Measurements from ENCODE around the gene NR5A2.

Gene NR5A2

DNA sequence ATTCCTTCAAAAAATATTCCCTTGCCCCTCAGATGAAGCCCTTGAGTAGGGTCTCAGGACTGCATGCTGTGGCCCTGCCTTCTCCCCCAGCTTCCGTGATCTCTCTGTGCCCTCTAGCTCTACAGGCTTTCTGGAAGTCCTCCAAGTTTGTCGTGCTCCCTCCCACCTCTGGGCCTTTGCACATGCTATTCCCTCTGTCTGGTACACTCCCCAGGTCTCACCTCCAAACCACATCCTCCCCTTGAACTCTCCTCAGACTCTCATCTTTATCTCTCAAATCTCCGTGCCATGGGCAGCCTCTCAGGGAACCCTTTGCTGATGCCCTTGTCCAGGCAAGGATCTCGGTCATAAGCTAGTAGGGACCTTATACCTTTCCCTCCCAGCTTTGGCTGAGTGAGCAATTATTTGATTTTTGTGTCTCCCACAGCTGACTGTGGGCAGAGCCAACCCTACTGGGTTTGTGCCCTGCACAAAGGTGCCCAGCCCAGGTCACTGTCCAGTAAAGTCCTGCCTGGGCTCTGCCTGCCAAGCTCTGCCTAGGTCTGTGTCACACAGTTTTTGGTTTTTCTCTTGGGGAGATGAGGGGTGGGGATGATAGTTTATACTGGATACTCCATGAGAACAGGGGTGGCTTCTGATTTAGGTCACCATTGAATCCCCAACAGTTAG is 194.2 kb downstream of the NR5A2 start:
- H3K36me3 ChIP-seq: no peaks in the 10 kb centered on the region
- peaks cover 6 to 8% of the 10 kb centered on the region in 2 experiments for H3K4me1 ChIP-seq (ENCODE audit: control insufficient read depth in 1 of 2, insufficient read depth in 1 of 2, low read depth in 1 of 2, low read length in 1 of 2)
- H3K9me3 ChIP-seq: no peaks in the 10 kb centered on the region
- H3K27me3 ChIP-seq: peaks cover 12% of the 10 kb centered on the region
- no peak overlapping the region for H3K4me3 ChIP-seq (ENCODE audit: low read depth in 1 of 2, low read length in 1 of 2)
- TF ChIP-seq, protein P1, sequence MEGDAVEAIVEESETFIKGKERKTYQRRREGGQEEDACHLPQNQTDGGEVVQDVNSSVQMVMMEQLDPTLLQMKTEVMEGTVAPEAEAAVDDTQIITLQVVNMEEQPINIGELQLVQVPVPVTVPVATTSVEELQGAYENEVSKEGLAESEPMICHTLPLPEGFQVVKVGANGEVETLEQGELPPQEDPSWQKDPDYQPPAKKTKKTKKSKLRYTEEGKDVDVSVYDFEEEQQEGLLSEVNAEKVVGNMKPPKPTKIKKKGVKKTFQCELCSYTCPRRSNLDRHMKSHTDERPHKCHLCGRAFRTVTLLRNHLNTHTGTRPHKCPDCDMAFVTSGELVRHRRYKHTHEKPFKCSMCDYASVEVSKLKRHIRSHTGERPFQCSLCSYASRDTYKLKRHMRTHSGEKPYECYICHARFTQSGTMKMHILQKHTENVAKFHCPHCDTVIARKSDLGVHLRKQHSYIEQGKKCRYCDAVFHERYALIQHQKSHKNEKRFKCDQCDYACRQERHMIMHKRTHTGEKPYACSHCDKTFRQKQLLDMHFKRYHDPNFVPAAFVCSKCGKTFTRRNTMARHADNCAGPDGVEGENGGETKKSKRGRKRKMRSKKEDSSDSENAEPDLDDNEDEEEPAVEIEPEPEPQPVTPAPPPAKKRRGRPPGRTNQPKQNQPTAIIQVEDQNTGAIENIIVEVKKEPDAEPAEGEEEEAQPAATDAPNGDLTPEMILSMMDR (IDR thresholded peaks at IDR 0.05): no peak
- H3K27ac ChIP-seq: no peak overlapping the region

DNA sequence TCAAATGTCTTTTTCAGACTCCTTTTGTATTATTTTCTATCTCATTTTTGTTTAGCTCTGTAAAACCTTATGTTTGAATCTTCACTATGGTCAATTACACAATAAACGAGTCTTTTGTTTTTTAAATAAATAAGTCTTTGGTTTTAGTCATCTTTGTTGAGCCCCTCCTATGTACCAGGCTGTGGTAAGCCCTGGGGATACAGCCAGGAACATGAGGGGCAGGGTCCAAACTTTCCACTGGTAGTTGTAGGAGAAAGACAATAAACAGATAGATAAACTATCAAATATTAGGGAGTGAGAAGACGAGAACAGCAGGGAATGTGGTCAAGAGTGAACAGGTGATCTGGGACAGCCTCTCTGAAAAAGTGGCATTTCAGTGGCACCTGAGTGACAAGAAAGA is 195.7 kb downstream of the NR5A2 start:
- TF ChIP-seq, protein P1 (IDR thresholded peaks at IDR 0.05): no peak
- Histone ChIP-seq H3K36me3 (no peaks in the 10 kb centered on the region), H3K27me3 (peaks cover 14% of the 10 kb centered on the region), H3K27ac (no peak overlapping the region), H3K4me1 (ENCODE audit: control insufficient read depth in 1 of 2, insufficient read depth in 1 of 2, low read depth in 1 of 2, low read length in 1 of 2) (peaks cover 10 to 14% of the 10 kb centered on the region in 2 experiments), H3K9me3 (no peaks in the 10 kb centered on the region), H3K4me3 (ENCODE audit: low read depth in 1 of 2, low read length in 1 of 2) (no peak overlapping the region)

DNA sequence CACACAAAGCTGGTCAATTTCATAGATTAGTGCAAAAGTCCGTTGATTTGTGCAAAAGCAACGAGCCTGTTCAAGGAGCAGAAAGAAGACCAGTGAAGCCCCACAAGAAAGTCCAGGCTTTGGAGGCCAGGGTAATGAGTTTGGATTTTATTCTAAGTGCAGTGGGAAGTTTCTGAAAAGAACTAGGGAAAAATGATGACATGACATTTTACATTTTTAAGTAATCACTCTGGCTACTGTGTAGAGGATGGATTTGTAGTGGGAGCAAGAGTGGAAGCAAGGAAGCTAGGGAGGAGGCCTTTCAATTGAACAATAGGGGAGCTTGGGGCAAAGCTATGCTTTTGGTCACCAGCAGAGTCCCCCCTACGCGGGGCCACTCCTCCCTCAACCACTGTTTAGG is 196.1 kb downstream of the NR5A2 start:
- Histone ChIP-seq H3K27ac (no peak overlapping the region), H3K4me3 (ENCODE audit: low read depth in 1 of 2, low read length in 1 of 2) (no peak overlapping the region), H3K36me3 (no peaks in the 10 kb centered on the region), H3K27me3 (peaks cover 14% of the 10 kb centered on the region), H3K9me3 (no peaks in the 10 kb centered on the region), H3K4me1 (ENCODE audit: control insufficient read depth in 1 of 2, insufficient read depth in 1 of 2, low read depth in 1 of 2, low read length in 1 of 2) (peaks cover 10 to 14% of the 10 kb centered on the region in 2 experiments)
- TF ChIP-seq, protein P1 (IDR thresholded peaks at IDR 0.05): no peak

DNA sequence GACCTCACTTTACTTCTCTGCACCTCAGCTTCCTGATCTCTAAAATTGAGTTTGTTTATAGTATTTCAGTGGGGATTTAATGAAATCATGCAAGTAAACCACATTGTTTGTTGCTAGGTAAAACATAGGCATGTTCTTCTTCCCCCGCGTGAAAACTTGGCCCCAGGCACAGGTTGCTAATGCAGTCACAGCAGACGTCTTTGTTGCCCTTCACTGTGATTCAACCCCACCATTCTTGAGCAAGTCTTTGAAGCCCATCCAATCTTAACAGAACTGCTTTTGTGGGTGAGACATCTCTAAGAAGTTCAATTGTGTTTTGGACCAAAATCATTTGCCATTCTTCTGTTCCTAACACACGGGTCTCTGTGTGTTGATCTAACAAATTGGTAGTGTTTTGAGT is 196.8 kb downstream of the NR5A2 start:
- Histone ChIP-seq H3K4me1 (ENCODE audit: control insufficient read depth in 1 of 2, insufficient read depth in 1 of 2, low read depth in 1 of 2, low read length in 1 of 2) (peaks cover 10 to 14% of the 10 kb centered on the region in 2 experiments), H3K27ac (no peak overlapping the region)
- TF ChIP-seq, protein P1 (IDR thresholded peaks at IDR 0.05): no peak

DNA sequence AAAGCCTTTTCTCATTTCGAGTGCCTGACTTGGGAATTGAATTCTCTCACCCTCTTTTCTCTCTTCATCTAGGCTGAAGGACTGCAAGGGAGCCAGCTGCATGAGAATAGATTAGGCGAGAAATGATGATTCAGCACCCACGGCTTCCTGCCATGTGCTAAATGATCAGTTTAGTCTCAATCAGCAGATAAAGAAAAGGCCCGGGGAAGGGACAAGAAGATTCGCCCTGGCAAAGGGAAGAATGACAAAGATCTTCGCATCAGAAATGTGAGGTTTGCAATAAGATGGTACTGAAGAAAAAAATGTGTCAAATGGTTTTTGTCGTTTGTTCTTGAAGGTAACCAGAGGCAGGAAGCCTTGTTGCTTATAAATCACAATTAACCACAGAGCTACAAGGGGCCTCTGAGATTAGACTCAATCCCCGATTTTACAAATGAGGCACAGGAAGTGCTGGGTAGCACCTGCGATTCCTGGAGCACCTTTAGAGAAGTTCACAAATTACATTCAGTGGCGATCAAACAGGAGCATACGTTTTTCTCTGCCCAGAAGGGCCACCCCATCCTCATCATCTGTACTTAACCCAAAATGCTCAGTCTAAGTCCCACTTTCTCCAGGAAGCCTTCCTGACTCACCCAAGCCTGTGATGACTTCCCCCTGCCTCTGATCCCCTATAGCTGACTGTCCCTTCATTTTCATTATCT is 198.9 kb downstream of the NR5A2 start:
- Histone ChIP-seq H3K4me1 (ENCODE audit: control insufficient read depth in 1 of 2, insufficient read depth in 1 of 2, low read depth in 1 of 2, low read length in 1 of 2) (peaks cover 10 to 14% of the 10 kb centered on the region in 2 experiments), H3K27ac (no peak overlapping the region), H3K27me3 (peaks cover 14% of the 10 kb centered on the region), H3K36me3 (no peaks in the 10 kb centered on the region), H3K4me3 (ENCODE audit: low read depth in 1 of 2, low read length in 1 of 2) (no peak overlapping the region), H3K9me3 (no peaks in the 10 kb centered on the region)
- TF ChIP-seq, protein P1 (IDR thresholded peaks at IDR 0.05): no peak

More for the DNA sequence above, 196.8 kb downstream of the NR5A2 start:
- Histone ChIP-seq H3K9me3 (no peaks in the 10 kb centered on the region), H3K4me3 (ENCODE audit: low read depth in 1 of 2, low read length in 1 of 2) (no peak overlapping the region), H3K36me3 (no peaks in the 10 kb centered on the region), H3K27me3 (peaks cover 14% of the 10 kb centered on the region)
